Measurements from ENCODE around the gene RHCG. TPM values are rescaled to one million over a fixed set of nuclear protein-coding genes. Genes with fewer than 3 reads are reported as not detected.
"Not testable (repeated sequence)": the region's sequence is repeated elsewhere in the genome, so short reads cannot be mapped to it uniquely, and the experiment has no call there.

RHCG gene
- total and polyA plus RNA-seq, 2 donors = 0.13 to 0.16 TPM

DNA sequence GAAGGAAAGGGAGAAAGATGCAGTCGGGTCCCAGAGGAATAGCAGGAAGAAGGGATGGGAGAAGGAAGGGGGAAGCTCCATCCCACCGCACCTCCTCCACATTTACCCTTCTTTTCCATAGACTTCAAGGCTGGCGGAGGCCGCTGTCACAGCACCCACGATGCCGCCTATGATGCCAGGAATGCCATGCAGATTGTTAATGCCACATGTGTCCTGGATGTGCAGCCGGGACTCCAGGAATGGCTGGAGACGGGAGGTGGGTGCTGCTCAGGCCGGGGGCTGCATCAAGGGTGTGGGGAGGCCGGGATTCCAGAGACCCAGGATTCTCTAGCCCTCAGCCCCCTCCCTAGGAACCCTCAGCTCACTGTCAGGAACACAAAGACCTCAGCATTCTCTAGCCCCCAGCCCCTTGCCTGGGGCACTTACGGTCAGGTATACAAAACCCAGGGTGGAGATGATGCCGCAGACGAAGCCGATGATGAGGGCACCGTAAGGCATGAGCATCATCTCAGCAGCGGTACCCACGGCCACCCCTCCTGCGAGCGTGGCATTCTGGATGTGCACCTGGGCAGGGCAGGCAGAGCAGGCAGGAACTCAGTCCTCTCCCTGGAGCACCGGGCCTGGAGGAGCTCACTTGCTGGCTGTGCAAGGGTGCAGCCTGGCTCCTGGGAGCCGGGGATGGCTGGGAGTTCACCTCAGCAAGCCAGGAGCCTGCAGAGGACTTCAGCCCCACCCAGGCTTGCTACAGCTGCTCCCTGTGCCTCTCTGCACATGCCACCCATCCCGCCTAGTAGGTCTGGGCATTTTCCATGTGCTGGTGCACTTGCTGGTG lies 18.8 kb downstream of the RHCG start:
- Histone ChIP-seq H3K27ac (ENCODE audit: low read depth) (no peak overlapping the region), H3K4me1 (ENCODE audit: insufficient read depth) (no peaks in the 10 kb centered on the region), H3K36me3 (ENCODE audit: insufficient read depth) (no peaks in the 10 kb centered on the region), H3K4me3 (ENCODE audit: low read depth, low read length) (no peak overlapping the region)
- no peak for DNase-seq (ENCODE audit: extremely low spot score)
- WGBS = 85% methylated on average over 22 of the region's 22 CpGs

DNA sequence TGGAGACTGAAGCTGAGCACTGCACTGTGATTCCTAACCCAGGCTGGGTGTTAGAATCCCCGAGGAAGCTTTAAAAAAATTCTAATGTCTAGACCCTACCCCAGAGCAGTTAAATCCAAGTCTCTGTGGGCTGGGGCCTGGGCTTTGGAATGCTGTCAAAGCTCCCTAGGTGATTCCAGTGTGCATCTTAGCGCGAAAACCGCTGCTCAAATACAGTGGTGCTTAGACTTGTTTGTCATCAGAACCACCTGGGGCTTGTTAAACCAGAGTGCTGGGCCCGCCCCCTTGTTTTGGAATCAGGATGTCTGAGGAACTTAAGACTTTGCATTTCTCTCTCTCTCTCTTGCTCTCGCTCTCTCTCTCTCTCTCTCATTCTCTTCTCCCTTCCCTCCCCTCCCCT lies 20.7 kb downstream of the RHCG start:
- Histone ChIP-seq H3K36me3 (ENCODE audit: insufficient read depth) (no peaks in the 10 kb centered on the region), H3K27ac (ENCODE audit: low read depth) (no peak overlapping the region), H3K4me3 (ENCODE audit: low read depth, low read length) (no peak overlapping the region), H3K4me1 (ENCODE audit: insufficient read depth) (no peaks in the 10 kb centered on the region)
- 42% methylated on average over 6 of the region's 6 CpGs for WGBS
- DNase-seq (ENCODE audit: extremely low spot score) = no peak

DNA sequence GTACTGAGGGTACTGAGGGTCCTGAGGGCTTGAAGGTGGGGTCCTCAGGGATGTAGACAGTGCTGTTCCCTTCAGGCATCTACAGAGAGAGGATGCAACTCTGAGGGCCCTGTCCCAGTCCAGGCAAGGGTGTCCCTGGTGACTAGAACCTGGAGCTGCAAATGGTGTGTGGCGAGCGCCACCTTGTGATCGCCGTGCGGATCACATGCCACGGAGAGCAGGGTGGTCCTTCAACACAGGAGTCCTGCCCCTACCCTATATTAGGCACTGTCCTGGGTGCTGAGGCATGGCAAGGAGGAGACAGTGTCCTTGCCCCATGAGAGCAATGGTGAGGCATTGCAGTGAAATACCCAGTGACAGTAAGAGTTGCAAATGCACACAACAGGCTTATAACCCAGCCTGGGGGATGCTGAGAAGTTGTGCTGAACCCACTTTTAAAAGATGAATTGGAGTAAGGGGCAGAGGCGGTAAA lies 23.6 kb downstream of the RHCG start:
- no peak overlapping the region for H3K4me3 ChIP-seq (ENCODE audit: low read depth, low read length)
- H3K4me1 ChIP-seq (ENCODE audit: insufficient read depth) = no peaks in the 10 kb centered on the region
- DNase-seq (ENCODE audit: extremely low spot score) = no peak
- no peaks in the 10 kb centered on the region for H3K36me3 ChIP-seq (ENCODE audit: insufficient read depth)
- H3K27ac ChIP-seq (ENCODE audit: low read depth) = no peak overlapping the region
- 9% methylated on average over 7 of the region's 7 CpGs for WGBS

DNA sequence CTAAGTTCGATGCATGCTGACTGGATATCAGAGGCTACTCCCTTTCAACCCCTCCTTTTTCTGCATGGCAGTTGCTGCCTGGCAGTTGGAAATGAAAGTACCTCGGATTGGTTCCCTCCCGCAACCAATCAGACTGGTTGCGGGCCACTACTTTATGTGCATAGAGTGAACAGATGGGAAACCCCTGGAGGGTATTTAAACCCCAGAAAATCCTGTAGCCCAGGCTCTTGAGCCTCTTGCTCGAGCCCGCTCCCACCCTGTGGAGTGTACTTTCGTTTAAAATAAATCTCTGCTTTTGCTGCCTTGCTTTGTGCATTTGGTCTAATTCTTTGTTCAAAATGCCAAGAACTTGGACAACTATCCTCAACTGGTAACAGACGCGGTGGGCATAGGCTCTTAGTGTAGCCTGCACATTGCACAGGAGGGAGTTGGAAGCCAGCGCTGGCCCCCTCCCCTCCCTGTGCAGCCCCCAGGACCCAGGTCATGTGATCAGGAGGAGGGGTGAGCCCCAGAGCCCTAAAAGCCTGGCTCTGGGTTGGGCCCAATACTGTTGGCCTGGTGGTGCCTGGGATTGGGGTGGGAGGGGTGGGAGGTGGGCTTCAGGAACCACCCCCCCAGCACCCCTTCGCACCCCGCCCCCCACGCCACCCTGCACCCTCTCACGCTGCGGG lies 26.8 kb downstream of the RHCG start:
- no peak for DNase-seq (ENCODE audit: extremely low spot score)
- Histone ChIP-seq H3K27ac (ENCODE audit: low read depth) (no peak overlapping the region), H3K4me3 (ENCODE audit: low read depth, low read length) (no peak overlapping the region), H3K4me1 (ENCODE audit: insufficient read depth) (no peaks in the 10 kb centered on the region), H3K36me3 (ENCODE audit: insufficient read depth) (no peaks in the 10 kb centered on the region)
- 51% methylated on average over 15 of the region's 15 CpGs for WGBS

DNA sequence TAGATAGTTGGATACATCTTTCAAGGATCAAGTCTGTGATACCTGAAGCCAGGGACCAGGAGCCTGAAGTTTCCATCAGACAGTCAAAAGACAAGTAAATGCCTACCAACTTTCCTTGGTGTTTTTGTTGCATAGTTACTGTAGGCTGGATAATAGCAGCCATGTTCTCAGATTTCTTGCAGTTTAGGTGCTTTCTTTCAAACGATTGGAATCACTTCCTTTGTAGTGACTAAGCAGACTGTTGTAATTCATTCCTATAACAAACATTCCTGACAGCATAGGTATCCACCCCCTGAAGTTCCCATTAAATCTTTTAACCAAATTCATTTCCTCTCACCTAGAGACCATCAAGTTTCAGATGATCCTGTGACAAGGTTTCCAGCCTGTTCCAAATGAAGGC lies 27.6 kb downstream of the RHCG start:
- not testable (repeated sequence) for H3K4me1 ChIP-seq (ENCODE audit: insufficient read depth); H3K27ac ChIP-seq (ENCODE audit: low read depth); H3K36me3 ChIP-seq (ENCODE audit: insufficient read depth); H3K4me3 ChIP-seq (ENCODE audit: low read depth, low read length); DNase-seq (ENCODE audit: extremely low spot score)
- WGBS = 8% methylated on average over 1 of the region's 1 CpG

DNA sequence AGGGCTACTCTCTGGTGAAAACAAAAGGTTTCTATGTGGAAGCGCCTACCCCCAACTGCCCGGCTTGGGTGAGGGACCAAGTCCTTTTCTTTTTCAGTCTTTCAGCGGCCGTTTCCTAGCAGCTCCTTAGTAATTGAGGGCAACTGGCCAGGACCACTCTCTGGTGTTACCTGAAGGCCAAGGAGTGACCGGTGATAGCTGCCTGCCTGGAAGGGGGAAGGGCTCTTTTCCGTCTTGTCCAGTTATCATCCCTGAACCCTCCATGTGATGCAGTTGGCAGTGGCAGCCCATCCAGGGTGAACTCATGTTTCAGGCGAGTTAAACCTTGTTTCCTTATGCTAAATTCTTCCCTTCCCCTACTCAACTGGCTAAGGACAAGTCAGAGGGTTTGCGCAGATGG lies 33.3 kb downstream of the RHCG start:
- Histone ChIP-seq H3K36me3 (ENCODE audit: insufficient read depth) (no peaks in the 10 kb centered on the region), H3K27ac (ENCODE audit: low read depth) (no peak overlapping the region), H3K4me3 (ENCODE audit: low read depth, low read length) (no peak overlapping the region), H3K4me1 (ENCODE audit: insufficient read depth) (no peaks in the 10 kb centered on the region)
- 82% methylated on average over 8 of the region's 8 CpGs for WGBS
- DNase-seq (ENCODE audit: extremely low spot score) = no peak

DNA sequence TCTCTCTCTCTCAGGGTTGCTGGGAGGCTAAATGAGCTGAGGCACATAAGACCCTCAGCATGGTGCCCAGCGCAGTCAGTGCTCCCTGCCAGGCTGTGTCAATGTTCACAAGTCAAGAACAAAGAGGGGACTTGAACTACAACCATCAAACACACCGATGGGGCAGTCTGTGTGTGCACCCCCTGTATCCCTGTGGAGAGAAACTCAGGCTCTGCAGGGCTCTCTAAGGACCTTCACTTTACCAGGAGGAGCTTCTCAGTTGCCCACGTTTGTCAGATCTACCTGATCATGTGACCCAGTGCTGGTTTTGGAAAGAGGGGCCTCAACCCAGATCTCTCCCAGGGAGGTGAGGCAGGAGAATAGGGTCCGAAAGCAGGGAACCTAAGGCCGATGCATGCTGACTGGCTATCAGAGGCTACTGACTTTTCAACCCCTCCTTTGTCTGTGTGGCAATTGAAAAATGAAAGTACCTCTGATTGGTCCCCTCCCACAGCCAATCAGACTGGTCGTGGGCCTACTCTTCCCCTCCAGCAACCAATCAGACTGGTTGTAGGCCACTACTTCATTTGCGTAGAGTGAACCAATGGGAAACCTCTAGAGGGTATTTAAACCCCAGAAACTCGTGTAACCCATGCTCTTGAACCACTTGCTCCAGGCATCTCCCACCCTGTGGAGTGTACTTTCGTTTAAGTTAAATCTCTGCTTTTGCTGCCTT lies 34.0 kb downstream of the RHCG start:
- WGBS = 80% methylated on average over 9 of the region's 9 CpGs
- Histone ChIP-seq H3K4me1 (ENCODE audit: insufficient read depth) (no peaks in the 10 kb centered on the region), H3K36me3 (ENCODE audit: insufficient read depth) (no peaks in the 10 kb centered on the region), H3K4me3 (ENCODE audit: low read depth, low read length) (no peak overlapping the region), H3K27ac (ENCODE audit: low read depth) (no peak overlapping the region)
- DNase-seq (ENCODE audit: extremely low spot score) = no peak

DNA sequence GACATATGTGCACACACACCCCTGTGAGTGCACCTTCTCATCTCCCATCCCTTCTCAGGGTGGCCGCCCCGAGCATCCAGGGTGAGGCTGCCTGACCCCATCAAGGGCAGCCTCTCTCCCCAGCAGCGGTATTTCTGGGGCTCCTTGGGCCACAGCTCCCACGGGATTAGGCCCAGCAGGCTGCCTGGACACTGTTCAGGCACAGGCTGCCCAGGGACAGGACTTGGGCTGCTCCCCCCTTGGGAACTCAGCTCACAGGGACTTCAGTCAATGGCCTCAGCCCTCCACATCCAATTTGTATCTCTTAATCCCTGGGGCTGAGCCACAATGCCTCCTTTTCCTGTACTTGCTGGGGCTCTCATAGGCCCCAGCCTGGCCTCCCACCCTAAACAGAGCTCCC lies 35.0 kb downstream of the RHCG start:
- no peaks in the 10 kb centered on the region for H3K36me3 ChIP-seq (ENCODE audit: insufficient read depth)
- no peak overlapping the region for H3K27ac ChIP-seq (ENCODE audit: low read depth)
- DNase-seq (ENCODE audit: extremely low spot score) = no peak
- no peaks in the 10 kb centered on the region for H3K4me1 ChIP-seq (ENCODE audit: insufficient read depth)
- H3K4me3 ChIP-seq (ENCODE audit: low read depth, low read length) = no peak overlapping the region
- WGBS = 73% methylated on average over 4 of the region's 4 CpGs

DNA sequence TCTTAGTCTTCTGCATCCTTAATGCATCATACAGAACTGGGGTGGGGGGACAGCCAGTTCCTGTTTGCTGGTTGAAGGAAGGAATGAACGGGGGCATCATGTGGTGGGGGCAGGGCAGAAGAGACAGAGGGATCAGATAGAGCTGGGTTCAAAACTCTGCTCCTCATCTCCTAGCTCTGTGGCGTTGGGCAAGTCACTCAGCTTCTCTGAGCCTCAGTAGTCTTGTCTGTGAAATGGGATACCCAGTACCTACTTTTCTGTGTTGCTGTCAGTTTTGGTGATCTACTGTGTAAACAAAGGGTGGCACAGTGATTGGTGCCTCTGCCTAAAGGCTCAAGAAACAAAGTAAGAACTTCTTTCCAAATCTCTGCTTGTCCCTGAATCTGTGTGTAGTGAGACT lies 36.3 kb downstream of the RHCG start:
- Histone ChIP-seq H3K27ac (ENCODE audit: low read depth) (no peak overlapping the region), H3K4me3 (ENCODE audit: low read depth, low read length) (no peak overlapping the region), H3K36me3 (ENCODE audit: insufficient read depth) (no peaks in the 10 kb centered on the region), H3K4me1 (ENCODE audit: insufficient read depth) (no peaks in the 10 kb centered on the region)
- 55% methylated on average over 2 of the region's 2 CpGs for WGBS
- DNase-seq (ENCODE audit: extremely low spot score) = no peak

DNA sequence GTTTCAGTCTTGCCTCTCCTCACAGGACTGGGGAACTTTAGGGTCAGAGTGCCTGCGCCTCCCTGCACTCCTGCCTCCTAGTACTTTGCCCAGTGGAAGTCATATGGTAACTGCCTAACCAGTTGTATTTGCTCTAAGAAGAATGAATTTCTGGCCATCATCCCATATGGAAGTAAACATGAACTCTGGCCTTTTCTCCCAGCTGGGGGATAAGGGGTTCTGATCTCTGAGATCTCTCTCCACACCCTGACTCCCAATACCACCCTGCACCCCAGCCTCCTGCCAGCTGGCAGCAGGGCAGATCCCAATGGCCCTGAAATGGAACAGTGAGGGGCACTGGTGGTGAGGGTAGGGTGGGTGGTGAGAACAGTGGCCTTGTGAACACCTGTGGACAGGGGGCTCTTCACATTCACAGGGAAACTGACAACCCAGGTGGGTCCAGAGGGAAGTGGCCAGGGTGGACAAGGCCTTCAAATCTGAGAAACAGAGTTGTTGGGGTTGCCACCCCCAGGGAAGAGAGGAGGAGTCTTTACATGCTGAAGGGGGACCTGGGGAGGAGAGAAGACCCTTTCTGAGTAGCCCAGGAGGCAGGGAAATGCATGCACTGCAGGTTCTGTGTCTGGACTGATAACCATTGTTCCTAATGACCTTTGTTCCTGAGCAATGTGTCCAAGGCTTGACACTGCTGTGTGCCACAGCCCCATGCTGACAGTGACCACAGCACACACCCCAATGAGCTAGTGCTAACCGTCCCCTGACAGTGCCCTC lies 36.9 kb downstream of the RHCG start:
- DNase-seq (ENCODE audit: extremely low spot score) = no peak
- no peaks in the 10 kb centered on the region for H3K4me1 ChIP-seq (ENCODE audit: insufficient read depth)
- no peak overlapping the region for H3K27ac ChIP-seq (ENCODE audit: low read depth)
- 58% methylated on average over 2 of the region's 2 CpGs for WGBS
- no peak overlapping the region for H3K4me3 ChIP-seq (ENCODE audit: low read depth, low read length)
- H3K36me3 ChIP-seq (ENCODE audit: insufficient read depth) = no peaks in the 10 kb centered on the region

DNA sequence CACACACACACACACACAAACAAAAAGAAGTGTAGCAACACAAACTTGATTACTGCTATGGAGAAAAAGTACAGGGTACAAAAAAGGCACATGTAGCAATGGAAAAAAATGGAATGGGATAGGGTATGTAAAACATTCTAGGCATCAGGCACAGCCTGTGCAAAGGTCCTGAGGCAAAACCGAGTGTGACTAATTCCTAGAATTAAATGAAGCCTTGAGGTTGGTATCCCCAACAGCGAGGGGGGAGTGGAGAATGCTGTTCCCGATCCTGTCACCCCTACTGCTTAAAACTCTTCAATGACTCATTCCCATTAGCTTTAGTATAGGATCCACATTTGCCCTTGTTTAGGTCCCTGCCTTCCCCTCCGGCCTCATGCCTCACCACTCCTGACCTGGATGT lies 37.9 kb downstream of the RHCG start:
- DNase-seq (ENCODE audit: extremely low spot score) = no peak
- no peaks in the 10 kb centered on the region for H3K36me3 ChIP-seq (ENCODE audit: insufficient read depth)
- H3K4me3 ChIP-seq (ENCODE audit: low read depth, low read length) = no peak overlapping the region
- H3K4me1 ChIP-seq (ENCODE audit: insufficient read depth) = no peaks in the 10 kb centered on the region
- 68% methylated on average over 4 of the region's 4 CpGs for WGBS
- no peak overlapping the region for H3K27ac ChIP-seq (ENCODE audit: low read depth)

DNA sequence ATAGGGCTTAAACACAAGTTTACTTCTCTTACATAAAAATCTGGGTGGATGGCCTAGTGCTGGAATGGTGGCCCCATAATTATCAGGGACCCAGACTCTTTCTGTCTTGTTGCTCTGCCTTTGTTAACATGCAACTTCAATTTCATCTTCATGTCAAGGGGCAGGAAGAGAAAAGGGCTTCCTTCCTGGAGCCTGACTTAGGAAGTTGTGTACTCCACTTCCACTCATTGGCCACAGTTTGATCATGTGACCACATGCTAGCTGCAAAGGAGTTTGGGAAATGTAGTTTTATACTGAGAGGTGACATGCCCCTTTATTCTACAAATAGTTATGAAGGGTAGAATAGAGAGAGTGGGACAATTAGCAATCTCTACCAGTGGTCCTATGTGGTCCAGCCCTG lies 39.3 kb downstream of the RHCG start:
- H3K27ac ChIP-seq (ENCODE audit: low read depth) = no peak overlapping the region
- H3K4me3 ChIP-seq (ENCODE audit: low read depth, low read length) = no peak overlapping the region
- no peaks in the 10 kb centered on the region for H3K36me3 ChIP-seq (ENCODE audit: insufficient read depth)
- H3K4me1 ChIP-seq (ENCODE audit: insufficient read depth) = no peaks in the 10 kb centered on the region
- no peak for DNase-seq (ENCODE audit: extremely low spot score)

DNA sequence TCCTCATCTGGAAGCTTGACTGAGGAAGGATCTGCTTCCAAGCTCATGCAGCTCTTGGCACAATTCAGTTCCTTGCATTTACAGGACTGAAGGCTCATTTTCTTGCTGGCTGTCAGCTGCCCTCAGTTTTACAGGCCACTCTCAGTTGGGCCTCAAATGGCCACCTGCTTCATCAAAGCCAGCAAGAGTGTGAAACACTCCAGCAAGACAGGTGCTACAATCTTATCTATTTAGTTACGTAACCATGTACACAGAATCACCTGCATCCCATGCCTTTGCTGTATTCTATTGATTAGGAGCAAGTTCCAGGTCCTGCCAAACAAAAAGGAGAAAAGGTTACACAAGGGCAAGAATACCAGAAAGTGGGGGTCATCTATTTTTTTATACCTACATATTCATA lies 40.8 kb downstream of the RHCG start:
- H3K27ac ChIP-seq (ENCODE audit: low read depth) = no peak overlapping the region
- no peaks in the 10 kb centered on the region for H3K4me1 ChIP-seq (ENCODE audit: insufficient read depth)
- 92% methylated on average over 1 of the region's 1 CpG for WGBS
- no peaks in the 10 kb centered on the region for H3K36me3 ChIP-seq (ENCODE audit: insufficient read depth)
- H3K4me3 ChIP-seq (ENCODE audit: low read depth, low read length) = no peak overlapping the region
- no peak for DNase-seq (ENCODE audit: extremely low spot score)

Measured in urinary bladder (tissue), 4 donors.